NCI-H1436 (cell line): ENCODE data around the gene DCUN1D3.
"Not testable (repeated sequence)": the region's sequence is repeated elsewhere in the genome, so short reads cannot be mapped to it uniquely, and the experiment has no call there.

Experiments used
- DNase-seq: peaks from one replicate; lab custom pipeline; 2025; lab: John Stamatoyannopoulos, UW

The DCUN1D3 gene

DNA sequence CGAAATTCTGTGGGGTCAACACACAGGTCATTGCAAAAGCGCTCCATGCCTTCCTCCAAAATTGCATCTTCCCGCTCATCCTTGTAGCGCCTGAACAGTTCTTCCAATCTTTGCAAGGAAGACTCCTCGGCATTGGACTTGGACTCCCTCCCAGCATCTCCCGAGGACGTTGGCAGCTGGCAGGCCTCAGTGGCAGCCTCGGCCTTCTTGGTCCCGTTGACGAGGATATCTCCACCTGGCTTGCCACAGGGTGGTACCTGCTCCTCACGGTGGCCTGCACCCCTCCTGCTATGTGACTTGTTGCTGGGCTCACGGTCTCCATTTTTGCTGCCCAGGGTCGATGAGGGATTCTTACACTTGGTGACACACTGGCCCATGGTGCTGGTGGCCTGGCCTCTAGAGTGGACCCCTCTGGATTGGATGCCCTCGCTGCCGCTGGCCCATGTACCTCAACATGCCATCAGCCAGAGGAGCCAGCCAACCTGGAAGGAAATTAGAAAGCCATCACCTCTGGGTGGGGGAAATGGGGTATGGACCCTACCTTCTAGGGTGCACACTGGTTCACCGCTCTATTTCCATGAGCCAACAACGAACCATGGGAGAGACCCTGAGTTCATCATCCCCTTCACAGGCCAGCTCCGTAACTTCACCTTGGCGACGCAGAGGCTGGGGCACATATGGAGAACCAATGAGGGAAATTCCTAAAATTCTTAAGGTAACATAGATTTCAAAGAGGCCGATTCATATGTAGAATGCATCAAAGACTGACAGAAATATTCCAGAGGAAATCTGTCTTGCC, 37.8 kb downstream of the DCUN1D3 start:
- no peak for DNase-seq

DNA sequence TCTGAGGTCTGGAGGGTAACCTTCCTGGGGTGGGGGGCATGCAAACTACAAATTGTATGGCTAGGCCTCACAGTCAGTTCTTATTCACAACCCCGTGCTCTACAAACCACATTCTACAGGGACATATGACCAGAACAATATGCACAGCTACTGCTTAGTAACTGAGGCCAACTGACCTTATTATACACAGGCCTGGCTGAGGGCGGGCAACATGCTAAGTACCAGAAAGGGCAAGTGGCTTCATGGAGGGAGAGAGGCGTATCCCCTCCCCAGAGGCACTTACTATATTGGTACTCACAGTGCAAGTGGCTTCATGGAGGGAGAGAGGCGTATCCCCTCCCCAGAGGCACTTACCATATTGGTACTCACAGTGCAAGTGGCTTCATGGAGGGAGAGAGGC, 39.2 kb downstream of the DCUN1D3 start:
- not testable (repeated sequence) for DNase-seq

DNA sequence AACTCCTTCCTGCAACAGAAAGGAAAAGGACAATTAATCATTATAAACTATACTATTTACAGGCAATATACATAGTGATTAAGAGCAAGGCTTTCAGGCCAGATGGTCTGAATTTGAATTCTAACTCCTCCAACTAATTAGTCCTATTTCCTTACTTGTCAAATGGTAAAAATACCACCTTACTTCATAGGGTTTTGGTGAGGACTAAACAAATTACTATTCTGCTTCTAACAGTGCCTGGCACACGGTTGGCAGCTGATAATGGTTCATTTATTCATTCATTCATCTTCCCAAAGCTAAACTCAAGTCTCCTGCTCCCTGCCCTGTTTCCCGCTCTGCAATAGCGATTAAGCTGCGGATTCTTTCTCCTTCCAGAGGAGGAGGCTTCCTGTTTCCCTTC, 39.8 kb downstream of the DCUN1D3 start:
- no peak for DNase-seq

DNA sequence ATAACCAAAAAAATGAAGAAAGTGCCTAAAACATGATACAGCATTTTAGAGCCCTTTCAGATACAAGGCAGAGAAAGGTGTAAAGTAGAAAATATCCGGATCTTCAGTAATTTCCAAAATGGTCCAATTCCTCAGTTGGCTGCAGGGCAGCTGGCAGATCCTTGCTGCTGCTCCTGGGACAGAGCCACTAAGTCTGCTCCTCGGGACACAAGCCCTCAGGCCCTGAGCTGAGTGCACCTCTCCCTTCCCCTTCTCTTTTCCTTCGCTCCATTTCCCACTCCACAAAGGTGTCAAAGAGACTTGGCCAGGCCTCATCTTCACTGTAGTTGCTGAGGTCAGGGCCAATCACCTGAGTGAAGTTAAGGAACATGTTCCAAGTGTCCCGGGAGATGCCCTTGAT, 40.5 kb downstream of the DCUN1D3 start:
- no peak for DNase-seq

DNA sequence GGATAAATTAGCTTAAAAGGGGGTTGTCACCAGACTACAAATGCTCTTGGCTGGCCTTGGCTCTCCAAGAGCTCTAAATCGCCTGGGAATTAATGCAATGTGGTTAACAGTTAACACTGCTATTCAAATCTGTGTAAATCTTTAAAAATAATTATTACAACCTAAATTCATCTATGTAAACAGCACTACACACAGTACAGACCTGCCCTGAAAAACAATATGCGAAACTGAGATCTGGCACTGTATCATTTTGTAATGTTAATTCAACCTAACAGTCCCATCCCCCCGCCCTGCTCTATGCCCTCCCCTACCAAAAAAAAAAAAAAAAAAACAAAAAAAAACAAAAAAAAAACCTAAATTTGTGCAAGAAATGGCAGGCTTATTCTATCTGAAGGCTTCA, 40.9 kb downstream of the DCUN1D3 start:
- DNase-seq, result no peak

DNA sequence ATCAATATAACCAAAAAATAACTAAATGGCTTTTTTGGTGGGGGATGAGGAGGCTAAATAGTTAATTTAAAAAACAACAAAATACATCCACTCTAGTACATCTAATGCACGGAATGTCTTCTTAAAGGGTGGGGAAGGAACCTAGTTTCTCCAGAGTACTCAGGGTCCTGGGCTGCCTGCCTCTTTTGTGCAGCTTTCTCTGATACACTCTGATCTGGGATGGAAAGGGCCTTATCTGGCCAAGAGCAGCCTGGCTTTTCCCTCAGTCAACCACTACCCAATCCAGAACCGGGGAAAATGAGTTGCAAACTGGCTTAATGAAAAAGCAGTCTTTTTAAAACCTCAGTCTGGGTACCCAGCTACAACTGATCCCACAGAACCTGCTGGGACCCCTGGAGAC, 42.9 kb downstream of the DCUN1D3 start:
- DNase-seq, result no peak

DNA sequence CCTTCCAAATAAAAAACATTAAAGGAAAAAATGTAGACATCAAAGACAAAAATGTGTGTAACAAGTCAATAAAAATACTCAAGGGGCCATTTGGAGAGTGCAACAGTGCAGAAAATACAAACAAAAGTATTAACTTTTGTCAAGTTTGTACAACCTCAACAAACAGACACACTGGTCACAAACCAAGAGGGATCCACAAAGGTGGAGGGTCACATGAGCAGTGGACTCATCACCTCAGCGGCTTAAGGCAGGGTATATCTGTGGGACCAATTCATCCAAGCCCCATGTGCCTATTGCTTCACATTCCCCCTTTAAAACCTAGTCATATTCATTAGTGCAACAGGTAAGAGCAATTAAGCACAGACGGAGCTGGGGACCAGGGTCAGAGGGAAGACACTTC, 45.2 kb downstream of the DCUN1D3 start:
- DNase-seq, result no peak

DNA sequence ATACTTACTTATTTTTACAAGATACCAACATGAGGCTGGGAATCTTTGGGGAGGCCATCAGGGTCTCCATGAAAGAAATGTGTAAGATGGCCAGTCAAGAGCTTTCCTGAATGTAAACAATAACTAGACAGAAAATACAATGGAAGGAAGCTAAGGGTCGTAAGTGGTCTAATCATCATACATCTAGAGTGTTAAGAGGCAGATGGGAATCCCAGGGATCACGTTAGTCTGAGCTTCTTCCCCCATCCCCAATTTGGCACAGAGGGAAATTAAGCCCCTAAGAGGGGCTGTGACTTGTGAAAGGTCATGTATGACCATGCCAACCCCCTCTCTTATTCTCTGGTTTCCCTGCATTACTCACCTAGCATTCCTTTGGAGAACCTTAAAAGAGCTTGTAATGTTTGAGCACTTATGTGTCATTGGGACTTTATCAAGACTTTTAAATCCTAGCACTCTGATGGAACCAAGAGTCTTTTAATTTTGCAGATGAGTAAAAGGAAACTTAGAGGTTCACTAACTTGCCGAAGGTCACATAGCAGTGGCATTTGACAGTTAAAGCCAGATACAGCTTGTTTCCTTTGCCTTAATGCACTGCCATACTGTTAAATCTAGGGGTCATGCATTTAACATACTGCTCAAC, 46.1 kb downstream of the DCUN1D3 start:
- DNase-seq, result no peak

DNA sequence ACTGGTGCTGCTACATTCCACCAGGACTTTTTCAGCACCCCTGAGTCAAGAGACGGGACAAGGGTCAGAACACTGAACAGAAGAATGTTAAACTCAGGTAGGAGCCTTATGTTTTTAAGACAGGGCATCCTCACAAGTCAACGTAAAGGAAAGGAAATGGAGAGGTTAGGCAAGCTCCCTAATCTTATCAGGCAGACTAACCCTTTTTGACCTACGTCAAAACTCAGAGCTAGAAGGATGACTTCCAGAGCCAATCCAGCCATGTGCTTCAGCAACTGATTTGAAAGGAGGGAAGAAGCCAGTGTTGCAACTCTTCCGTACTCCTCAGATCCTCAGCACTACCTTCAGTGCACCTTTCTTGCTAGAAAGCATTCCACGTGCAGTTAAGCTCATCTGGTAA, 47.0 kb downstream of the DCUN1D3 start:
- DNase-seq, result no peak

DNA sequence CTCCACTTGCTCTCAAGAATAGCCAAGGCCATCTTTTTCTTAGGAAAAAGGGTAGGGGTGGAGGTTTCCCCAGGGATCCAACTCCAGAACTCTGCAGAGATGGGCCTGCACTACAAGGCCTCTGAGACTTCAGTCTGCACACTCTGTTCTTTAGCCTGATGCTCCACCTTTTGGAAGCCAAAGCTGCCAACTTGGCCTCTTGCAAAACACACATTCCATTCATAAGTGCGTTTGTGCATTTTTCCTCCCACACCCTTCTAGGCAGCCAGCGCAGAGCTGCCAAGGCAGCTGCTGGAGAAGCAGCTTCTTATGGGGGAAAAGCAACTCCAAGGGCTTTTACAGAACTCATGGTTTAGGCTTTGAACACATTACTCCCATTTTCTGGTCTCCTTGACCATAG, 48.6 kb downstream of the DCUN1D3 start:
- no peak for DNase-seq

DNA sequence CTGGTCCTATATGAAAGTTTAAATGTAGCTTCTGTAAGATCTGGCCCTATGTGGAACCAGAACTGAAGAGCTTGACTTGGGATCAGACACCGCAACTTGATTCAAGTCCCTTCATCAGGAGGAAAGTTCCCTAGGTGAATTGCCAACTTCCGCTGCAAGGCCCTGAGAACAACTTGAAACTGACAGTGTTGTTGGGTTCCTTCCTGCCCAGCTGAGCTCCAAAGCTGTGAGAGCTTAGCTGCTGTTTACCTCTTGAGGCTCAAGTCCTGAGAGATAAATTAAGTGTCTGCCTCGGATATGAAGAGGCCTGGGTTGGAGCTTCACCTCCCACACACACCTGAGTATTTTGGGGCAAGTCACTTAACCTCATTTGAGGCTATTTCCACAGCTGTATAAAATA, 49.2 kb downstream of the DCUN1D3 start:
- no peak for DNase-seq

DNA sequence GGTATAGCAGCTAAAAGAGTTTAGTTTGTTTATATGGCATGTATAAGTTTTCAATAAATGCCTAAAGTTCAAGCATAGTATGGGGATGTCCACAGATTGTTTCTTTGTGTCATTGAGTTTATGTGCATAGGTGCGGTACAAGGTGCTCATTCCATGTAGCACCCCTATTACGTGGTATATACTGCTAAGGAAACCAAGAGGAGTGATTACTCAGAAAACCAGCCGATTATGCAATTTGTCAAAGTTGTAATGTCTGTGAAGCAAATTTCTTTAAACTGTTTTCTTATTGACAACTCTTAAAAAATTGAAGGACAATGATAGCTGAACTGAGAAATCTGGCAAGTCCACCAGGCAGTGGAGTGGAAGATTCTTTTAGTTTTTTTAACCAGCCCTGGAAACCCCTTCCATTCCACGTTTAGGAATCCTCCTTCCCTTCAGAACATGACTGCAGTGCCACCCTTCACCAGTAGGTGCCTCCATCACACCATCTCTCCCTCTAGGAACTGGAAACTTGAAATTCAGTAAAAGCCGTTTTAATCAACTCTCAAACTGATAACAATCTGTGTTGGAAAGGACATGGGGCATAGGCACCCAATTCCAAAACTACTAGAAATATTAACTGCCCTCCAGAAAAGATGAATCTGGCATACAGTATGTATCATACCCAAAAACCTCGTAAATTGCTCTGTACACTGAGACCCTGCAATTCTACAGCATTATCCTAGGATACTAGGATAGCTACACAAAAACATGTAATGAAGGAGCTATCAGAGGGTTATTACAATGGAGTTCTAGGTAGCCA, 50.4 kb downstream of the DCUN1D3 start:
- DNase-seq, result peak; percentile 45

DNA sequence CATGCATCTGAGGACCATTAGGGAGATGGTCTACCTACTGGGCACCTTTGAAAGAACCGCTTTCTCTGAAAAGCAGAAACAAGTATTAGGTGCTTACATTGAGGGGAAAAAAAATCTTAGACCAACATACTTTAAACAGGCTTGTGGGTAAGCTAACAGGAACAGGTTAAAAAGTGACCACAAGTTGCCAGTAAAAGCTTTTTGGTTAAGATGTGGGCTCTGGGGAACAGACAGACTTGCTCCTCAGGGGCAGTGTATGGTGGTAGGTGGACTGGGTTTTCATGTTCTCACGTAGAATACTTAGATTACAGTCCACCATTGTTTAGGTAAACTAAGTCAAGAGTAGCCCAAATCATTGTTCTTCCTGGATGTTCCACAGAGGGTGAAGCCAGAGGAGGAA, 52.6 kb downstream of the DCUN1D3 start:
- DNase-seq, result no peak

DNA sequence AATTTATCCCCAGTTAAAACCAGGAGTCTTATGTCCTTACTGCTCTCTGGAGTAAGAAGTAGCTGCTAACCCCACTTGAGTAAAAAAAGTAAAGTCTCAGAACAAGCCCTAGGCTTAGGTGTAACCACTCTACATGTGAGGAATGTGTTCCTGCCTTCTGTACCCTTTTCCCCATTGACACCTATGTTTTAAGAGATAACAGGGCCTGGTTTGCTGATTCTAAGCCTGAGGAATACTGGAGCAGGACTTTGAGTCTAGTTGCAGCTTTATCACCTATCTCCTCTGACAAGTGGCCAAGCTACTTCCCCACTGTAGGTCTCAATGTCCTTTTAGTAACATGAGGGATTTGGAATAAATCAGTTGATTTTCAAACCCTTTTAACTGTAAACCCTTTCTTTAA, 53.6 kb downstream of the DCUN1D3 start:
- no peak for DNase-seq

DNA sequence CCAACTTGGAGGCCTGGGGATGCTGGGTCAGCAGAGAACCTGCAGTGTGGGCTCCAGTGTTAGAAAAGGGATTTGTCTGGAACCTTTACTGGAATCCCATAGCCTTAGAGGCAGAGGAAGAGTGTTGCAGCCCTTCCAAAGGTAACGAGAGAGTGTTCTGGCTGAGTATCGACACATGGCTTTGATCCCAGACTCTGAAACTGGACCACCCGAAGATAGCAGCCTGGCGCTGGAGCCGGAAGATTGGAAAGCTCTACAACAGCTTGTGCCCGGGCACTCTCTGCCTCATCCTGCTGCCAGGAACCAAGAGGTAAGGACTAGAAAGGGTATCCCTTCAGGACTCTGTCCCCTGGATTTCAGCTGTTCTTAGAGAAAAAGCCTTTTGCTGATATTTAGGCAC, 54.1 kb downstream of the DCUN1D3 start:
- DNase-seq, result no peak

DNA sequence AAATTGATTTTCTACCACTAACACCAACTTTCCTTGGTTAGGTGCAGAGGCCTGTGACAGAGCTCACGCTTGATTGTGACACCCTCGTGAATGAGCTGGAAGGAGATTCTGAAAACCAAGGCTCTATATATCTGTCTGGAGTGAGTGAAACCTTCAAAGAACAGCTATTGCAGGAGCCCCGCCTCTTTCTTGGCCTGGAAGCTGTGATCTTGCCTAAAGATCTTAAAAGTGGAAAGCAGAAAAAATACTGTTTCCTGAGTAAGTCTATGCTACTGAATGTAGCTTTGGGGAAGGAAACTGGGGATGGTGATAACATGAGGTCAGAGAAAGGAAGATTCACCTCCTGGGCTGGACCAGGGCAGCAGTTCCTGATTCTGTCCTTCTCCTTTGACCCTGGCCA, 55.6 kb downstream of the DCUN1D3 start:
- no peak for DNase-seq

DNA sequence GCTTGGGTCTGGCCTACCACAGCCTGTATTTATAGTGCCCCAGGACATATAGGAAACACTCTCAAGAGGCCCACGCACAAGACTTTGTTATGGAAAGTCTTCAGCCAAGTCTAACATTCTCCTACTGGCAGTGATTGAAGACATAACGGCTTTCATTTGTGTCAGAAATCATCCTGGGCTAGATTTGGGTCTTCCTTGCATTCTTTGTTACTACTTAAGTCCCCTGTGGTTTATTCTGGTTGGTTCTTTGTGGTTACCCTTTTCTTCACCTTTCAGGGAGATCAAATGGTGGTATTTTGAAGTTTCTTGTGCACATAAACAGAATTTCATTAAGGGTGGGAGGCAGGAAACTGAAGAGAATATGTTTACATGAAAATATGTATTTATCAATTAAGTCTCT, 56.1 kb downstream of the DCUN1D3 start:
- DNase-seq, result no peak

DNA sequence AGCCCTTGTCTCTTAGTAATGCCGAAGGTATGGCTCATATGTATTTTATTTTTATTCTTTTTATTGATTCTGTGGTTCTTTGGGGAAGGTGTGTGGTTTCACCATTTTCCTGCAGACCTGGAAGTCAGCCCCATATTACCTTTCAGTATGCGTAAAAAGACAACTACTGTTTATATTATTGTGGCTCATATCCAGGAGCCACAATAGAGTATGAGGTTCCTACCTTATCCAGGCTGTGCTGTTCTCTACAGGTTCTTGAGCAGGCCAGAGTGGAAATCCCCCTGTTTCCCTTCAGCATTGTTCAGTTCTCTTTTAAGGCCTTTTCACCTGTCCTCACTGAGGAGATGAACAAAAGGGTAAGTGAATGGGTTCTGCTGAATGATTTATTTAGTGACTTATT, 60.7 kb downstream of the DCUN1D3 start:
- DNase-seq, result no peak

DNA sequence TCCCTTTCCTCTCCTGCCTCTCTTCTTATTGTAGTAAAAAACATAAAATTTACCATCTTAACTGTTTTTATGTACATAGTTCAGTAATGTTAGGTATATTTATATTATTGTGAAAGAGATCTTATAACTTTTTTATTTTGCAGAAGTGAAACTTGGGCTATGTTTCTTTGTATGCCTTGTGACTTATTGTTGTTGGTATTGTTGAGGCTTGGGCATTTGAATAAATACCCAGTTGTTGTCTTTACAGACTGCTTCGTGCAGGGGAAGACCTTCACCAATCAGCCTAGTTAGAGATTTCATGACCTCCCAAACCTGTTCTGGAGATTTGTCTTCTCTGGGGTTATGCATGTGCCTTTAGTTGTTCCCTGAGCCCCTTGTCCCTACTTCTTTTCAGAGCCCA, 61.9 kb downstream of the DCUN1D3 start:
- DNase-seq, result no peak

DNA sequence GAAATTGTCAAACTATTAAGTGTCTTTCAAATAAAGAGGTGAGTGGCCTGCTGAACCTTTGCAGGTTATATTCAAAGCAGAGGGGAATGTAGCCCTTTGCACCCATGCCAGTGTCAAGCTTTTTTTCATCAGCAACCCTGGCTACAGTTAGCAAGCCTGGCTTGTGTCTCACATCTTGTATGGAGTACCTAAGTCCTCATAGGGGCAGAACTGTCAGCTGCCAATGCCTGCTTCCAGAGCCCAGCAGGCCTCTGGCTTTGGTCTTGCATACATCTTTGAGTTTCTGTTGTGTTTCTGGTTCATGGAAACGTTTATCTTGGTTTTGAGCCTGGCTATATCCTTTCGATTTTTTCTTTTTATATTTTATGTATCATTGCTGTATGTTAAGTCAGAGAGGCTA, 67.1 kb downstream of the DCUN1D3 start:
- DNase-seq, result no peak

DNA sequence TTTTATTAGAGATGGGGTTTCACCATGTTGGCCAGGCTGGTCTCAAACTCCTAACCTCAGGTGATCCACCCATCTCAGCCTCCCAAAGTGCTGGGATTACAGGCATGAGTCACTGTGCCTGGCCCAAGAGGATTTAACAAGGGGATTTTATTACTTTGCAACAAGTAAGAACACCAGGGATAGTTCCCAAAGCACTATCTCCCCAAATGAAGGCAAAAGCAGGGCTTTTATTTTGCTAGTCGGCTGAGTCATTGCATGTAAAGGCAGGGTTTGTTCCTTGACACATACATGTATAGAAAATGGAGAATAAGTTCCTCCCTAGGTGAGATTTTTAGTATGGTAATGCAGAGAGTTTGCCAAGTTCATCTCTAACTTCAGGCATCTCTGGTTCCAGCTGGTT, 69.8 kb downstream of the DCUN1D3 start:
- no peak for DNase-seq

DNA sequence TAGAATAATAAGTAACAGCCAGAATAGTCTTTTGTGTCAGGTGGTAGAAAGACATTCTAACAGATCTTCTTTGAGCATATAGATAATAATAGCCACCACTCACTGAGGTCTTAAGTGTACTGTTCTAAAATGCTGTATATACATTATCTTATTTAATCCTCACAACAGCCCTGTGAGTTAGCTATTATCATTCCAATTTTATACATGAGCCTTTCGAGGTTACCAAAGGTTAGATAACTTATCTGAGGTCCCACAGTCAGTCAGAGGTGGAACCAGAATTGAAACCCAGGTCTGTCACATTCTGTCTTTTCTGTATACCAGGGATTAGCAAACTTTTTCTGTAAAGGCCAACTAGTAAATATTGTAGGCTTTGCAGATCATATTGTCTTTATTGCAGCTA, 70.6 kb downstream of the DCUN1D3 start:
- DNase-seq, result no peak

DNA sequence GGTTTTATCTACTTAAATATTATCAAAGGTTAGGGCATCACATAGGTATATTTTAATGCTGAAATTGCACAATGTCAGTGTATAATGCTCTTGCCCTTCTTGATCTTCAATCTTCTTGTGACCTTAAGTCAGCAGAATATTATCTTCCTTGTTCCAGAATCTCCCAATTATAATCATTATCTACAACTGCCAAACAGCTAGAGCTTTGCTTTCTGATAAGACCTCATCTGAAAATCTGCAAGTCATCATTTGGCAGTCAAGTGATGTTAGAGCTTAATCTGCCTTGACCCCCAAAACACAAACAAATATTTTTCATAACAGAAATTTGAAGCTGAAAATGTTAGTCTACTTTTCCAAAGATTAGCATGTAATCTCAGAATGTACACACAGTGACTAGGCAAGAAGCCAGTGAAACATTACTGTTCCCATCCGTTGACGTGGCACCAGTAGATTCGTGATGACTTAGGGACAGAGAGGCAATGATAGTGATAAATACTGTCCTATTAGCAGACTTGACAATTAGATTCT, 74.1 kb downstream of the DCUN1D3 start:
- no peak for DNase-seq
